Skeletal muscle satellite cell (primary cell): ENCODE data around the gene HSD17B2.

Experiments
- H3K27me3 ChIP-seq: 2 replicates; pipeline ENCODE4 v1.7.0; 2013; ENCODE audit warnings: low read length; ENCODE audit not compliant: control insufficient read depth, insufficient read depth
- H3K36me3 ChIP-seq: 2 replicates; pipeline ENCODE4 v1.7.0; 2013; ENCODE audit warnings: mild to moderate bottlenecking, control low read depth, low read length; ENCODE audit not compliant: insufficient read depth
- H3K4me1 ChIP-seq: 2 replicates; pipeline ENCODE4 v1.7.0; 2013; ENCODE audit warnings: low read length; ENCODE audit not compliant: control insufficient read depth, insufficient read depth
- H3K4me2 ChIP-seq: 2 replicates; pipeline ENCODE4 v1.7.0; 2013; ENCODE audit warnings: mild to moderate bottlenecking, low read length
- H3K4me3 ChIP-seq: 2 replicates; pipeline ENCODE4 v1.7.0; 2013; ENCODE audit warnings: low read length
- H3K9ac ChIP-seq: 2 replicates; pipeline ENCODE4 v1.7.0; 2013; ENCODE audit warnings: mild to moderate bottlenecking, low read depth, low read length, moderate library complexity
- H3K9me3 ChIP-seq: replicated peaks from 2 replicates; pipeline ENCODE4 v1.7.0; 2013; ENCODE audit warnings: mild to moderate bottlenecking, control low read depth, low read length

Gene HSD17B2

GRCh38 chr16:82051656-82052055 lies 16.6 kb downstream of the HSD17B2 start:
- no peaks in the 10 kb centered on the region for H3K36me3 ChIP-seq
- peaks cover 23% of the 10 kb centered on the region for H3K27me3 ChIP-seq
- no peak overlapping the region for H3K4me3 ChIP-seq
- no peak overlapping the region for H3K4me2 ChIP-seq
- H3K9ac ChIP-seq: no peak overlapping the region
- H3K4me1 ChIP-seq: no peaks in the 10 kb centered on the region
- H3K9me3 ChIP-seq: no peaks in the 10 kb centered on the region

- Histone ChIP-seq H3K36me3 (no peaks in the 10 kb centered on the region), H3K4me1 (peaks cover 6% of the 10 kb centered on the region), H3K9ac (no peak overlapping the region), H3K4me2 (no peak overlapping the region), H3K27me3 (peaks cover 13% of the 10 kb centered on the region), H3K9me3 (no peaks in the 10 kb centered on the region), H3K4me3 (no peak overlapping the region)
Measured at GRCh38 chr16:82055117-82055516, 20.1 kb downstream of the HSD17B2 start.

GRCh38 chr16:82055728-82056549 lies 20.9 kb downstream of the HSD17B2 start:
- Histone ChIP-seq H3K4me3 (no peak overlapping the region), H3K4me1 (peaks cover 6% of the 10 kb centered on the region), H3K27me3 (peaks cover 13% of the 10 kb centered on the region), H3K36me3 (no peaks in the 10 kb centered on the region), H3K9ac (no peak overlapping the region), H3K9me3 (no peaks in the 10 kb centered on the region), H3K4me2 (no peak overlapping the region)

GRCh38 chr16:82056550-82056896 lies 21.5 kb downstream of the HSD17B2 start:
- Histone ChIP-seq H3K9ac (no peak overlapping the region), H3K9me3 (no peaks in the 10 kb centered on the region), H3K4me2 (no peak overlapping the region), H3K27me3 (peaks cover 13% of the 10 kb centered on the region), H3K4me1 (peaks cover 6% of the 10 kb centered on the region), H3K4me3 (no peak overlapping the region), H3K36me3 (no peaks in the 10 kb centered on the region)

GRCh38 chr16:82059161-82059982 lies 24.3 kb downstream of the HSD17B2 start:
- H3K4me3 ChIP-seq: no peak overlapping the region
- H3K36me3 ChIP-seq: no peaks in the 10 kb centered on the region
- peaks cover 26% of the 10 kb centered on the region for H3K4me1 ChIP-seq
- no peaks in the 10 kb centered on the region for H3K9me3 ChIP-seq
- H3K9ac ChIP-seq: no peak overlapping the region
- no peak overlapping the region for H3K4me2 ChIP-seq
- peaks cover 9% of the 10 kb centered on the region for H3K27me3 ChIP-seq

GRCh38 chr16:82059983-82060421 lies 24.9 kb downstream of the HSD17B2 start:
- Histone ChIP-seq H3K27me3 (peaks cover 9% of the 10 kb centered on the region), H3K4me3 (no peak overlapping the region), H3K4me2 (no peak overlapping the region), H3K9ac (no peak overlapping the region), H3K36me3 (no peaks in the 10 kb centered on the region), H3K9me3 (no peaks in the 10 kb centered on the region), H3K4me1 (peaks cover 26% of the 10 kb centered on the region)

GRCh38 chr16:82061861-82062525 lies 26.9 kb downstream of the HSD17B2 start:
- peaks cover 3% of the 10 kb centered on the region for H3K27me3 ChIP-seq
- H3K9me3 ChIP-seq: no peaks in the 10 kb centered on the region
- no peak overlapping the region for H3K4me2 ChIP-seq
- H3K4me1 ChIP-seq: peaks cover 26% of the 10 kb centered on the region
- H3K9ac ChIP-seq: no peak overlapping the region
- no peaks in the 10 kb centered on the region for H3K36me3 ChIP-seq
- no peak overlapping the region for H3K4me3 ChIP-seq

- Histone ChIP-seq H3K4me2 (no peak overlapping the region), H3K9me3 (no peaks in the 10 kb centered on the region), H3K9ac (peak overlapping the region; percentile 50), H3K4me1 (peaks cover 26% of the 10 kb centered on the region), H3K27me3 (peaks cover 3% of the 10 kb centered on the region), H3K36me3 (no peaks in the 10 kb centered on the region), H3K4me3 (no peak overlapping the region)
Measured at GRCh38 chr16:82062645-82063058, 27.6 kb downstream of the HSD17B2 start.

GRCh38 chr16:82063456-82064082 lies 28.5 kb downstream of the HSD17B2 start:
- Histone ChIP-seq H3K4me2 (no peak overlapping the region), H3K4me1 (peaks cover 26% of the 10 kb centered on the region), H3K4me3 (no peak overlapping the region), H3K27me3 (peaks cover 3% of the 10 kb centered on the region), H3K36me3 (no peaks in the 10 kb centered on the region), H3K9me3 (no peaks in the 10 kb centered on the region), H3K9ac (peak overlapping the region; percentile 50)

- Histone ChIP-seq H3K4me1 (peaks cover 38% of the 10 kb centered on the region), H3K27me3 (no peaks in the 10 kb centered on the region), H3K9ac (no peak overlapping the region), H3K9me3 (no peaks in the 10 kb centered on the region), H3K4me3 (no peak overlapping the region), H3K36me3 (no peaks in the 10 kb centered on the region), H3K4me2 (no peak overlapping the region)
Measured at GRCh38 chr16:82067042-82067803, 32.2 kb downstream of the HSD17B2 start.
